Testis (tissue), 3 donors: ENCODE results near the gene BLCAP. TPM values are rescaled to one million over a fixed set of nuclear protein-coding genes. Genes with fewer than 3 reads are reported as not detected.

ENCODE experiments used
- DNase-seq: peaks from one replicate; pipeline ENCODE4 v3.0.0-alpha.2; 2019
- H3K27ac ChIP-seq, 2 donors: fragments of 200-600 bp; sonication (generic); one replicate each; pipeline ENCODE4 v1.5.1; 2019
- H3K27me3 ChIP-seq: fragments of 200-600 bp; sonication (generic); one replicate; pipeline ENCODE4 v1.5.1; 2019
- H3K36me3 ChIP-seq: fragments of 200-600 bp; sonication (generic); one replicate; pipeline ENCODE4 v1.5.1; 2017; ENCODE audit warnings: low read depth; ENCODE audit errors: missing control alignments
- H3K4me1 ChIP-seq: fragments of 200-600 bp; sonication (generic); one replicate; pipeline ENCODE4 v1.5.1; 2019
- H3K4me3 ChIP-seq, 2 donors: fragments of 200-600 bp; sonication (generic); one replicate each; pipeline ENCODE4 v1.5.1; 2017 to 2019
- H3K9me3 ChIP-seq: fragments of 200-600 bp; sonication (generic); one replicate; pipeline ENCODE4 v1.5.1; 2017
- CTCF ChIP-seq, 3 experiments: fragments of 450-650 bp in 2 of 3; fragments of 200-600 bp in 1 of 3; sonication (generic) in 1 of 3; IDR thresholded peaks; one replicate each; pipeline ENCODE4 v1.5.1; 2016 to 2019; ENCODE audit warnings: antibody characterized with exemption in 3 of 3, mild to moderate bottlenecking in 2 of 3, moderate library complexity in 1 of 3
- POLR2A ChIP-seq: fragments of 450-650 bp; IDR thresholded peaks from one replicate; pipeline ENCODE4 v1.6.1; 2017; ENCODE audit warnings: antibody characterized with exemption, mild to moderate bottlenecking, moderate library complexity
- WGBS, 2 donors: methylation state at CpG; one replicate each; pipeline ENCODE4 v1.1.5; 2018; 5-methylcytosine and 5-hydroxymethylcytosine counted together
- intact Hi-C: fragments of 100-400 bp; cut with DNase I; formaldehyde crosslinking; loops from one replicate; pipeline ENCODE4 v1.15.1; 2023; ENCODE audit warnings: low total_unique reads
- polyA plus RNA-seq: library from polyadenylated mRNA; stranded (reverse); fragments of 350-450 nt; fragmentation: Illumina TruSeq; extraction: RNeasy Lipid Tissue Mini Kit (QIAGEN cat#74804); gene quantifications from one replicate; pipeline ENCODE4 v1.2.3, GENCODE V29; 2014; ENCODE audit warnings: low read depth, low replicate concordance; ENCODE audit not compliant: insufficient read depth
- total RNA-seq, 2 donors: library from RNA; depleted of rRNA; stranded (reverse); fragments of >200 nt; gene quantifications; one replicate each; pipeline ENCODE4 v1.2.3, GENCODE V29; 2016

BLCAP gene
- total and polyA plus RNA-seq, 3 donors from 2014 or later, result 76.9 to 83.6 (median 80.0) TPM

DNA sequence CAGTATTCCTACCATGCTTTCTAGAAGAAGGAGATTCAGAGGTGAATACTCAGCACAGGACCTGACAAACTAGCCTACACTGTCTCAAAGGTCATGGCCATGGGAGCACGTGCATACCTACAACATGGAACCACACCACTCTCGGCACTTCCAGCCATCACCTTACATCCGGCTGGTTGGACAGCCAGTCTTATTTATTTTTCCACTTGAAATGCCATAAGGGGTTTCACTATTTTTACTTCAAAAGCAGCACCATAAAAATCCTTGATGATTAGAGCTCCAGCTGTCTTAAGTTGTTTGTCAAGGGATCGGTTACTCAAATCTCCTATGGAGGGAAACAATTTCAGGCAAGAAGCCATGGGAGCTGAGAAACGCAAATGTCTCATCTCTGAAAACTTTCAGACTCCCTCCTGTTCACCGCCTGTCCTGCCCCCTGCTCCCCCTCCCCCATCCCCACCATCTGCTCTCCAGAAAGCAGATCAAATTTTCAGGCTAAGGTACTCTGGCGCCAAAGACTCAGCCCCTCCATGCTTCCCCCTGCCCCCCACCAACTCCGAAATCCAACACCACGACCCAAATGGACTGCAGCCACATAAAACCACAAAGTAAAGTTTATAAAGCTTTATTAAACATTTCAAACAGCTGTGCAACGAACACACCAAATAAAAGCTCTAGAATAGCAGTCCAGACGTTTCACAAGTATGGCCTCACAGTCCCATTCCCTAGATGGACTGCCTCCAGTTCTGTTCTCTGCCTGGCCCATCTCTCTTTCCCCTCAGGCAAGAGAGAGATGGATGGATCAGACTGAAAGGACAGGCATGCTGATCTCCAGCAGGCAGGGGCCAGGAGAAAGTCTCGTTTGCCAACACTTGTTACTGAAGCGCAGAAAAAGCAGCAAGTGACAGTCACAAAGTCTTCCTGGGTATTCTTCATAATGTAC lies 10.6 kb downstream of the BLCAP start:
- no peak for DNase-seq
- no peaks in the 10 kb centered on the region for H3K36me3 ChIP-seq

GRCh38 chr20:37515876-37516275 lies 11.8 kb downstream of the BLCAP start:
- 79 to 85% methylated on average over 4 of the region's 4 CpGs for WGBS, 2 donors
- peaks cover 6% of the 10 kb centered on the region for H3K4me1 ChIP-seq

More for the DNA sequence above, 10.6 kb downstream of the BLCAP start:
- Histone ChIP-seq H3K27me3 (no peaks in the 10 kb centered on the region), H3K4me3 (no peak overlapping the region), H3K4me1 (peaks cover 6% of the 10 kb centered on the region), H3K9me3 (no peaks in the 10 kb centered on the region), H3K27ac (no peak overlapping the region)
- 71 to 74% methylated on average over 13 of the region's 13 CpGs for WGBS, 2 donors
- TF ChIP-seq CTCF (IDR thresholded peaks at IDR 0.05) (no peak), POLR2A (no peak)
- intact Hi-C loops, result no loop called here

GRCh38 chr20:37513779-37514359 lies 13.8 kb downstream of the BLCAP start:
- Histone ChIP-seq H3K9me3 (no peaks in the 10 kb centered on the region), H3K27ac (no peak overlapping the region), H3K36me3 (no peaks in the 10 kb centered on the region), H3K4me3 (no peak overlapping the region), H3K4me1 (no peaks in the 10 kb centered on the region), H3K27me3 (no peaks in the 10 kb centered on the region)
- 82 to 89% methylated on average over 4 of the region's 4 CpGs for WGBS, 2 donors
- TF ChIP-seq POLR2A (no peak), CTCF (IDR thresholded peaks at IDR 0.05) (no peak)
- intact Hi-C loops, result no loop called here
- DNase-seq, result no peak

More at GRCh38 chr20:37515876-37516275, 11.8 kb downstream of the BLCAP start:
- Histone ChIP-seq H3K36me3 (no peaks in the 10 kb centered on the region), H3K27me3 (no peaks in the 10 kb centered on the region), H3K4me3 (no peak overlapping the region), H3K27ac (no peak overlapping the region), H3K9me3 (no peaks in the 10 kb centered on the region)
- intact Hi-C loops, result no loop called here
- no peak for DNase-seq
- TF ChIP-seq POLR2A (no peak), CTCF (IDR thresholded peaks at IDR 0.05) (no peak)

GRCh38 chr20:37511610-37512275 lies 15.9 kb downstream of the BLCAP start:
- no peak for DNase-seq
- intact Hi-C loops, result no loop called here
- H3K36me3 ChIP-seq, result no peaks in the 10 kb centered on the region
- no peak for TF ChIP-seq POLR2A
- no peak for TF ChIP-seq CTCF (IDR thresholded peaks at IDR 0.05)
- WGBS, 2 donors, result 90 to 98% methylated on average over 6 of the region's 6 CpGs
- H3K27me3 ChIP-seq, result no peaks in the 10 kb centered on the region
- H3K9me3 ChIP-seq, result no peaks in the 10 kb centered on the region
- H3K4me3 ChIP-seq, result no peak overlapping the region
- no peaks in the 10 kb centered on the region for H3K4me1 ChIP-seq
- H3K27ac ChIP-seq, result no peak overlapping the region
